BE2C (cell line): ENCODE measurements around the gene DNASE1L1.
A peak's percentile ranks its signal among the peaks of the same experiment; 100 is the strongest.

Source experiments
- DNase-seq: peaks from one replicate; pipeline ENCODE4 v3.0.0-alpha.2; 2020
- H3K27me3 ChIP-seq: fragments of 250-450 bp; sonication (Bioruptor Pico); 2 replicates; pipeline ENCODE4 v1.5.1; 2020; ENCODE audit warnings: mild to moderate bottlenecking
- H3K36me3 ChIP-seq: fragments of 250-450 bp; sonication (Bioruptor Pico); 2 replicates; pipeline ENCODE4 v1.5.1; 2020; ENCODE audit warnings: mild to moderate bottlenecking
- H3K4me1 ChIP-seq: fragments of 250-450 bp; sonication (Bioruptor Pico); 2 replicates; pipeline ENCODE4 v1.5.1; 2020
- H3K4me3 ChIP-seq: 2 replicates; pipeline ENCODE4 v1.5.1; 2011; ENCODE audit warnings: low read depth, low read length
- H3K9me3 ChIP-seq: fragments of 250-450 bp; sonication (Bioruptor Pico); 2 replicates; pipeline ENCODE4 v1.5.1; 2020
- CTCF ChIP-seq: IDR thresholded peaks from 2 replicates; pipeline ENCODE4 v1.5.1; 2012; ENCODE audit warnings: mild to moderate bottlenecking, low read depth, low read length

Gene DNASE1L1

GRCh38 chrX:154352012-154352401 lies 57.0 kb downstream of the DNASE1L1 start:
- Histone ChIP-seq H3K9me3 (no peaks in the 10 kb centered on the region), H3K36me3 (peaks cover 85% of the 10 kb centered on the region), H3K4me1 (no peaks in the 10 kb centered on the region), H3K27me3 (no peaks in the 10 kb centered on the region), H3K4me3 (no peak overlapping the region)
- no peak for TF ChIP-seq CTCF
- peak; percentile 1 for DNase-seq
